Nephron (organoid): ENCODE results near the gene ONECUT1.
A peak's percentile ranks its signal among the peaks of the same experiment; 100 is the strongest.

Experiments
- H3K27ac Mint-ChIP-seq, 3 experiments: 2 replicates each; pipeline ENCODE4 v1.8.0; 2020; ENCODE audit warnings: mixed read lengths in 3 of 3, mild to moderate bottlenecking in 2 of 3, moderate library complexity in 1 of 3
- H3K27me3 Mint-ChIP-seq: 2 replicates; pipeline ENCODE4 v1.8.0; 2021; ENCODE audit warnings: low read depth, mild to moderate bottlenecking, moderate library complexity, mixed read lengths
- H3K36me3 Mint-ChIP-seq: 2 replicates; pipeline ENCODE4 v1.8.0; 2020; ENCODE audit warnings: low read depth, mixed read lengths
- H3K4me1 Mint-ChIP-seq: 2 replicates; pipeline ENCODE4 v1.8.0; 2020; ENCODE audit warnings: mixed read lengths
- H3K4me3 Mint-ChIP-seq, 3 experiments: 2 replicates each; pipeline ENCODE4 v1.8.0; 2020; ENCODE audit warnings: mild to moderate bottlenecking in 3 of 3, mixed read lengths in 3 of 3, moderate library complexity in 2 of 3
- H3K9me3 Mint-ChIP-seq: 2 replicates; pipeline ENCODE4 v1.8.0; 2020; ENCODE audit warnings: mixed read lengths
- CTCF ChIP-seq, 3 experiments: fragments of 200-600 bp; sonication (generic); IDR thresholded peaks; one replicate each; pipeline ENCODE4 v1.5.0; 2021; ENCODE audit warnings: antibody characterized with exemption in 3 of 3; ENCODE audit not compliant: unreplicated experiment in 3 of 3

The ONECUT1 gene

GRCh38 chr15:52778457-52778856, 11.7 kb downstream of the ONECUT1 start:
- TF ChIP-seq CTCF (IDR thresholded peaks at IDR 0.05; ENCODE audit: unreplicated experiment in 3 of 3) = no peak
- Mint-ChIP-seq H3K27ac (no peak overlapping the region), H3K4me1 (peaks cover 4% of the 10 kb centered on the region), H3K27me3 (peaks cover 88% of the 10 kb centered on the region), H3K36me3 (no peaks in the 10 kb centered on the region), H3K4me3 (no peak overlapping the region), H3K9me3 (no peaks in the 10 kb centered on the region)

DNA sequence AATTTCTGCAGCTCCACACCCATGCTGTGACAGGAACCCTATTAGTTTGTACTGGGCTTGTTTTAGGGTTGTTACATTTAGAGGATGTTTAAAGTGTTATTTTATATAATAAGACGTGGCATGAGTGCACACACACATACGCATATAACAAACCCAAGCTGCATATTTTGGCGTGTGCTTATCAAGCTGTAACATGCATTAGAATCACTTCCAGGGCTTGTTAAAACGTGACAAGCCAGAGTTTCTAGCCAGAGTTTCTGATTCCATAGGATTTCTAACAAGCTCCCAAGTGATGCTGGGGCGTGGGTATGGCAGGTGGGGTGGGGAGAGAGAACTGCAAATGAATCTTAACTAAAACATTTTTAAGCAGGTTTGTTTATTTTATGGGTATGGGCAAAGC, 17.4 kb downstream of the ONECUT1 start:
- no peaks in the 10 kb centered on the region for H3K9me3 Mint-ChIP-seq
- no peaks in the 10 kb centered on the region for H3K4me1 Mint-ChIP-seq
- H3K36me3 Mint-ChIP-seq = no peaks in the 10 kb centered on the region
- peaks cover 62% of the 10 kb centered on the region for H3K27me3 Mint-ChIP-seq
- no peak for TF ChIP-seq CTCF (IDR thresholded peaks at IDR 0.05; ENCODE audit: unreplicated experiment in 3 of 3)
- H3K27ac Mint-ChIP-seq = no peak overlapping the region
- no peak overlapping the region for H3K4me3 Mint-ChIP-seq

DNA sequence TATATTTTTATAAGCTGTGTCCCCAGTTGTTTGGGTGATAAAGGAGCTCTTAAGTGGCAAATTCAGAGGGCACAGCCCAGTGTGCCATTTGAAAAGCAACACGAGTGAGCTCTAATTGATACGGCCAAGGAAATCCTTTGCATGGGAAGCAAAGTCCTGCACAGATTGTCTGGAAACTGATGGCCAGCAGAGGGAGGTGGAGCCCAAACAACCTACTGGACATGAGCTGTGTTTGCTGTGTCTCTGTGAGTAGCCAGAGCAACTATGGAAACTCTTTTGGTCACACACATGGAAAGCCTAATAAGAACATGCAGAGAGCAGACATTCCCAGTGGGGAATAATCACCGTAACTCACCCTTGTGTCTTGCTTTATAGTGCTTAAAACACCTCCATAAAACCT, 24.4 kb downstream of the ONECUT1 start:
- H3K4me1 Mint-ChIP-seq = no peaks in the 10 kb centered on the region
- no peak overlapping the region for H3K27ac Mint-ChIP-seq
- no peaks in the 10 kb centered on the region for H3K36me3 Mint-ChIP-seq
- H3K27me3 Mint-ChIP-seq = peaks cover 12% of the 10 kb centered on the region
- H3K4me3 Mint-ChIP-seq = no peak overlapping the region
- TF ChIP-seq CTCF (IDR thresholded peaks at IDR 0.05; ENCODE audit: unreplicated experiment in 3 of 3) = peak in 2 of 3 experiments; percentile 26 to 27
- H3K9me3 Mint-ChIP-seq = no peaks in the 10 kb centered on the region

DNA sequence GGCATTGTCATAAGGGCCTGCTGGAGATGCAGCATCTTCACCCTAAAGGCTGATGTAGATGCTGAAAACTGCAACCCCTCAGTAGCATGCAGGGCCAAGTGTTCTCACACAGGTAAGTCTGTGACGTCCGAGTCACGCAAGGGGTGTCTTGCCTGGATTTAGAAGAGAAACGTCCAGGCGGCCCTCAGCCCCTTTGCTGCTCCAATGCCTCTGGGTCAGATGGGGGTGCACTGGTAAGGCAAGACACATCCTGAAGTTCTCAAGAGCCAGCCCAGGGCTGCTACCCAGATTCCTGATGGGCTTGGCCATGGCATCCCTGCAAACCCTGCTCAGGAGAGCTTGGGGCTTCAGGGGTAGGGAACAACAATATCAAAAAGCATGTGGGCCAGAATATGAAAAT, 25.4 kb downstream of the ONECUT1 start:
- no peaks in the 10 kb centered on the region for H3K9me3 Mint-ChIP-seq
- TF ChIP-seq CTCF (IDR thresholded peaks at IDR 0.05; ENCODE audit: unreplicated experiment in 3 of 3) = no peak
- no peaks in the 10 kb centered on the region for H3K36me3 Mint-ChIP-seq
- no peaks in the 10 kb centered on the region for H3K4me1 Mint-ChIP-seq
- peaks cover 12% of the 10 kb centered on the region for H3K27me3 Mint-ChIP-seq
- no peak overlapping the region for H3K27ac Mint-ChIP-seq
- no peak overlapping the region for H3K4me3 Mint-ChIP-seq

- peaks cover 12% of the 10 kb centered on the region for H3K27me3 Mint-ChIP-seq
- H3K9me3 Mint-ChIP-seq = no peaks in the 10 kb centered on the region
- no peak for TF ChIP-seq CTCF (IDR thresholded peaks at IDR 0.05; ENCODE audit: unreplicated experiment in 3 of 3)
- no peak overlapping the region for H3K27ac Mint-ChIP-seq
- no peak overlapping the region for H3K4me3 Mint-ChIP-seq
- no peaks in the 10 kb centered on the region for H3K4me1 Mint-ChIP-seq
- no peaks in the 10 kb centered on the region for H3K36me3 Mint-ChIP-seq
Measured at GRCh38 chr15:52762621-52763020, 27.5 kb downstream of the ONECUT1 start.

GRCh38 chr15:52760562-52760961, 29.6 kb downstream of the ONECUT1 start:
- no peak overlapping the region for H3K27ac Mint-ChIP-seq
- no peaks in the 10 kb centered on the region for H3K36me3 Mint-ChIP-seq
- no peak overlapping the region for H3K4me3 Mint-ChIP-seq
- peaks cover 10% of the 10 kb centered on the region for H3K27me3 Mint-ChIP-seq
- TF ChIP-seq CTCF (IDR thresholded peaks at IDR 0.05; ENCODE audit: unreplicated experiment in 3 of 3) = no peak
- H3K9me3 Mint-ChIP-seq = no peaks in the 10 kb centered on the region
- H3K4me1 Mint-ChIP-seq = no peaks in the 10 kb centered on the region
